ENCODE data around the gene NEU3.
"Not testable (repeated sequence)": the region's sequence is repeated elsewhere in the genome, so short reads cannot be mapped to it uniquely, and the experiment has no call there.

Gene NEU3

GRCh38 chr11:74988541-74989259, at the start of gene NEU3:
NEU3 (plus strand) TSS chr11:74988933; CDS start chr11:74989061, 128 bp downstream.
- Mint-ChIP-seq H3K9me3 (ENCODE audit: low read depth) (no peaks in the 10 kb centered on the region), H3K4me1 (ENCODE audit: low read depth) (peaks cover 28% of the 10 kb centered on the region), H3K4me3 (peak within 1 kb of the TSS; percentile 93), H3K27ac (peak within 1 kb of the TSS; percentile 80), H3K36me3 (no peaks in the 10 kb centered on the region), H3K27me3 (no peaks in the 10 kb centered on the region)

- Mint-ChIP-seq H3K27ac (no peak overlapping the region), H3K4me3 (no peak overlapping the region), H3K4me1 (ENCODE audit: low read depth) (peaks cover 10% of the 10 kb centered on the region), H3K9me3 (ENCODE audit: low read depth) (no peaks in the 10 kb centered on the region), H3K27me3 (no peaks in the 10 kb centered on the region), H3K36me3 (peaks cover 16% of the 10 kb centered on the region)
These were observed 47.2 kb upstream of the NEU3 start for GRCh38 chr11:74941492-74941891.

GRCh38 chr11:74942073-74942759, 46.5 kb upstream of the NEU3 start:
- no peak overlapping the region for H3K27ac Mint-ChIP-seq

GRCh38 chr11:74948546-74948897, 40.2 kb upstream of the NEU3 start:
- peak overlapping the region; percentile 93 for H3K27ac Mint-ChIP-seq
- no peaks in the 10 kb centered on the region for H3K9me3 Mint-ChIP-seq (ENCODE audit: low read depth)
- H3K36me3 Mint-ChIP-seq = peaks cover 13% of the 10 kb centered on the region

More at GRCh38 chr11:74942073-74942759, 46.5 kb upstream of the NEU3 start:
- Mint-ChIP-seq H3K9me3 (ENCODE audit: low read depth) (no peaks in the 10 kb centered on the region), H3K4me3 (no peak overlapping the region), H3K36me3 (peaks cover 14% of the 10 kb centered on the region), H3K27me3 (no peaks in the 10 kb centered on the region), H3K4me1 (ENCODE audit: low read depth) (peaks cover 12% of the 10 kb centered on the region)

GRCh38 chr11:74948898-74949752, 39.6 kb upstream of the NEU3 start, which contains the start of the genes SPCS2 and XRRA1:
SPCS2 (plus strand) TSS chr11:74949266; CDS start chr11:74949286, 20 bp downstream.
XRRA1 (minus strand) TSS chr11:74949091; CDS start chr11:74940878, 8,213 bp downstream.
- peak within 1 kb of the TSS; percentile 99 for H3K4me3 Mint-ChIP-seq
- H3K27ac Mint-ChIP-seq = peak within 1 kb of the TSS; percentile 93
- H3K36me3 Mint-ChIP-seq = peaks cover 11% of the 10 kb centered on the region
- no peaks in the 10 kb centered on the region for H3K9me3 Mint-ChIP-seq (ENCODE audit: low read depth)
- no peaks in the 10 kb centered on the region for H3K27me3 Mint-ChIP-seq
- peaks cover 52% of the 10 kb centered on the region for H3K4me1 Mint-ChIP-seq (ENCODE audit: low read depth)

More at GRCh38 chr11:74948546-74948897, 40.2 kb upstream of the NEU3 start:
- H3K27me3 Mint-ChIP-seq = no peaks in the 10 kb centered on the region
- H3K4me3 Mint-ChIP-seq = peak overlapping the region; percentile 99
- H3K4me1 Mint-ChIP-seq (ENCODE audit: low read depth) = peaks cover 48% of the 10 kb centered on the region

GRCh38 chr11:74949753-74950137, 39.0 kb upstream of the NEU3 start:
- H3K4me3 Mint-ChIP-seq = peak overlapping the region; percentile 99
- no peaks in the 10 kb centered on the region for H3K27me3 Mint-ChIP-seq
- no peaks in the 10 kb centered on the region for H3K9me3 Mint-ChIP-seq (ENCODE audit: low read depth)
- H3K4me1 Mint-ChIP-seq (ENCODE audit: low read depth) = peaks cover 57% of the 10 kb centered on the region
- peak overlapping the region; percentile 93 for H3K27ac Mint-ChIP-seq
- H3K36me3 Mint-ChIP-seq = peaks cover 10% of the 10 kb centered on the region

GRCh38 chr11:74950374-74950969, 38.3 kb upstream of the NEU3 start:
- Mint-ChIP-seq H3K4me3 (peak overlapping the region; percentile 99), H3K4me1 (ENCODE audit: low read depth) (peaks cover 62% of the 10 kb centered on the region), H3K36me3 (peaks cover 8% of the 10 kb centered on the region), H3K27me3 (no peaks in the 10 kb centered on the region), H3K9me3 (ENCODE audit: low read depth) (no peaks in the 10 kb centered on the region), H3K27ac (peak overlapping the region; percentile 93)

GRCh38 chr11:74951226-74951625, 37.5 kb upstream of the NEU3 start:
- H3K4me1 Mint-ChIP-seq (ENCODE audit: low read depth) = peaks cover 65% of the 10 kb centered on the region
- H3K36me3 Mint-ChIP-seq = peaks cover 8% of the 10 kb centered on the region
- peak overlapping the region; percentile 43 for H3K27ac Mint-ChIP-seq
- no peaks in the 10 kb centered on the region for H3K27me3 Mint-ChIP-seq
- H3K9me3 Mint-ChIP-seq (ENCODE audit: low read depth) = no peaks in the 10 kb centered on the region
- peak overlapping the region; percentile 99 for H3K4me3 Mint-ChIP-seq

GRCh38 chr11:74952752-74953151, 36.0 kb upstream of the NEU3 start:
- Mint-ChIP-seq H3K4me3 (no peak overlapping the region), H3K4me1 (ENCODE audit: low read depth) (peaks cover 73% of the 10 kb centered on the region), H3K36me3 (peaks cover 9% of the 10 kb centered on the region)

GRCh38 chr11:74953451-74953850, 35.3 kb upstream of the NEU3 start:
- Mint-ChIP-seq H3K4me1 (ENCODE audit: low read depth) (peaks cover 74% of the 10 kb centered on the region), H3K36me3 (peaks cover 9% of the 10 kb centered on the region), H3K4me3 (no peak overlapping the region), H3K9me3 (ENCODE audit: low read depth) (no peaks in the 10 kb centered on the region), H3K27me3 (no peaks in the 10 kb centered on the region), H3K27ac (no peak overlapping the region)

More at GRCh38 chr11:74952752-74953151, 36.0 kb upstream of the NEU3 start:
- H3K9me3 Mint-ChIP-seq (ENCODE audit: low read depth) = no peaks in the 10 kb centered on the region
- no peaks in the 10 kb centered on the region for H3K27me3 Mint-ChIP-seq
- no peak overlapping the region for H3K27ac Mint-ChIP-seq

- peaks cover 9% of the 10 kb centered on the region for H3K36me3 Mint-ChIP-seq
- no peaks in the 10 kb centered on the region for H3K9me3 Mint-ChIP-seq (ENCODE audit: low read depth)
- H3K27ac Mint-ChIP-seq = no peak overlapping the region
- H3K4me1 Mint-ChIP-seq (ENCODE audit: low read depth) = peaks cover 76% of the 10 kb centered on the region
- H3K4me3 Mint-ChIP-seq = no peak overlapping the region
- H3K27me3 Mint-ChIP-seq = no peaks in the 10 kb centered on the region
These were observed 34.5 kb upstream of the NEU3 start for GRCh38 chr11:74954199-74954598.

- peaks cover 74% of the 10 kb centered on the region for H3K4me1 Mint-ChIP-seq (ENCODE audit: low read depth)
- H3K27me3 Mint-ChIP-seq = no peaks in the 10 kb centered on the region
- no peaks in the 10 kb centered on the region for H3K9me3 Mint-ChIP-seq (ENCODE audit: low read depth)
- peaks cover 4% of the 10 kb centered on the region for H3K36me3 Mint-ChIP-seq
- no peak overlapping the region for H3K27ac Mint-ChIP-seq
- no peak overlapping the region for H3K4me3 Mint-ChIP-seq
These were observed 32.2 kb upstream of the NEU3 start for GRCh38 chr11:74956397-74957015.

GRCh38 chr11:74957937-74958629, 30.6 kb upstream of the NEU3 start:
- Mint-ChIP-seq H3K27me3 (no peaks in the 10 kb centered on the region), H3K4me1 (ENCODE audit: low read depth) (peaks cover 78% of the 10 kb centered on the region), H3K36me3 (peaks cover 4% of the 10 kb centered on the region), H3K9me3 (ENCODE audit: low read depth) (no peaks in the 10 kb centered on the region), H3K4me3 (no peak overlapping the region), H3K27ac (no peak overlapping the region)

GRCh38 chr11:74960128-74960527, 28.6 kb upstream of the NEU3 start:
- H3K4me3 Mint-ChIP-seq; H3K36me3 Mint-ChIP-seq; H3K27me3 Mint-ChIP-seq; H3K27ac Mint-ChIP-seq; H3K9me3 Mint-ChIP-seq (ENCODE audit: low read depth): not testable (repeated sequence)
- peaks cover 68% of the 10 kb centered on the region for H3K4me1 Mint-ChIP-seq (ENCODE audit: low read depth)
